ENCODE data around the gene MIF4GD.
A peak's percentile ranks its signal among the peaks of the same experiment; 100 is the strongest.
"Not testable (repeated sequence)": the region's sequence is repeated elsewhere in the genome, so short reads cannot be mapped to it uniquely, and the experiment has no call there.

The MIF4GD gene

GRCh38 chr17:75257228-75257627 is 13.8 kb downstream of the MIF4GD start:
- DNase-seq, result not testable (repeated sequence)

DNA sequence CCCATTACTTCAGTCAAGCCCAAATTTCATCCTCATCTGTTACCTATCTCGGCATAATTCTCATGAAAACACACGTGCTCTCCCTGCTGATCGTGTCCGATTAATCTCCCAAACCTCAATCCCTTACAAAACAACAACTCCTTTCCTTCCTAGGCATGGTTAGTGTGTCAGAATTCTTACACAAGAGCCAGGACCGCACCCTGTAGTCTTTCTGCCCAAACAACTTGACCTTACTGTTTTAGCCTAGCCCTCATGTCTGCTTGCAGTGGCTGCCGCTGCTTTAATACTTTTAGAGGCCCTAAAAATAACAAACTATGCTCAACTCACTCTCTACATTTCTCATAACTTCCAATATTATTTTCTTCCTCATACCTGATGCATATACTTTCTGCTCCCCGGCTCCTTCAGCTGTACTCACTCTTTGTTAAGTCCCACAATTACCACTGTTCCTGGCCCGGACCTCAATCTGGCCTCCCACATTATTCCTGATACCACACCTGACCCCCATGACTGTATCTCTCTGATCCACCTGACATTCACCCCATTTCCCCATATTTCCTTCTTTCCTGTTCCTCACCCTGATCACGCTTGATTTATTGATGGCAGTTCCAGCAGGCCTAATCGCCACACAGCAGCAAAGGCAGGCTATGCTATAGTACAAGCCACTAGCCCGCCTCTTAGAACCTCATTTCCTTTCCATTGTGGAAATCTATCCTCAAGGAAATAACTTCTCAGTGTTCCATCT is 14.9 kb downstream of the MIF4GD start:
- DNase-seq, result not testable (repeated sequence)

DNA sequence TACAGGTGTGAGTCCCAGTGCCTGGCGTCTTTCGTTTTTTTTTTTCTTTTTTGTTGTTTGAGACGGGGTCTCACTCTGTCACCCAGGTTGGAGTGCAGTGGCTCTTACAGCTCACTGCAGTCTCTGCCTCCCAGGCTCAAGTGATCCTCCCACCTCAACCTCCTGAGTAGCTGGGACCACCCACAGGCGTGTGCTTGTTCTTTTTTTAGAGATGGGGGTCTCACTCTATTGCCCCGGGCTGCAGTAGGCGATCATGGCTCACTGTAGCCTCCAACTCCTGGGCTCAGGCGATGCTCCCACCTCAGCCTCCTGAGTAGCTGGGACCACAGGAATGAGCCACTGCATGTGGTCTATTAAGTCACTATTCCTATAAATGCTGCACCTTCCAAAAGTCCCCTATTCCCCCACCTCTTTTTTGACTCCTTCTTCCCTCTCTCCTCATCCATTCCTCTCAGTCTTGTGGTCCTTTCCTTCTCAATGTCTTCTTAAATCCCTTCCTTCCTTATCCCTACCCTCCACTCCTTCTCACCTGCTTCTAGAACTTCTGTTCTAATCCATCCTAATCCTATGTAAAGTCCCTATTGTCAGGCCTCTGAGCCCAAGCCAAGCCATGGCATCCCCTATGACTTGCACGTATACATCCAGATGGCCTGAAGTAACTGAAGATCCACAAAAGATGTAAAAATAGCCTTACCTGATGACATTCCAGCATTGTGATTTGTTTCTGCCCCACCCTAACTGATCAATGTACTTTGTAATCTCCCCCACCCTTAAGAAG is 18.8 kb downstream of the MIF4GD start:
- no peak for DNase-seq

DNA sequence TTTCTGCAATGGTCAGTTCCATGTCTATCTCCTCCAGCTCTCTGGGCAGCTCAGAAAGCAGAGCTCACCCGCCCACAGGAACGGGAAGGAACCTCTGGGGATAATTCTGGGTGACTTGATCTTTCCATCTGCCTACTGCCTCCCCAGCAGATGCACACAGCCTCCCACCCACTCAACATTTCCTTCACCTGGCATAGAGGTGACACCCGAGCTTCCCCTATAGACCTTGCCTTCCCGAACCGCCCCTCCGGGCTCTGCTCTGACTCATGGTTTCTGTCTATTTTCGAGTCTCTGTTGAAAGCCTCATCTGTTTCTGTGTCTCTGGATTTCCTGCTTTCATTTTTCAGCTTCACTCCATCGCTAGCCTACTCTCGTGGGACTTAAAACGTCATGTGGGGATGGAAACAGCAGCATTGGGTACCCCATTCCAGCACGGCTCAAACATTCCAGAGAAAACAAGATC is 21.0 kb downstream of the MIF4GD start:
- DNase-seq, result no peak

DNA sequence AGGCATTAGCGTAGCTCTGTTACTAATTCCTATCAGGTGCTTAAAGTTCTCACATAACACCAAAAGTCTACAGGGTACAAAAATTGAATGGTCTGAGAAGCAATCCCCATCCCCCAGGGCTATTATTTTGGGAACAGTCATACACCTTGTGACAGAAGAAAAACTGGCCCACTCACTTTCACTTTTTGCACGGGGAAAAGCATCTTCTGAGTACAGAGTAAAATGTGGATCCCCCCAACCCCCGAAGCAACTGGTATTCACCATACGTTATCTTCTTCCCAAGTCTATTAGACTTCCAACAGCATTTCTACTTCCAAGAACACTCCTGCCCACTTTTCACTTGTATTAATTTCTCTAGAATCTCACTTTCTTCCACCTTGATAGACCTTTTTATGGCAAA is 21.5 kb downstream of the MIF4GD start:
- DNase-seq, result no peak

DNA sequence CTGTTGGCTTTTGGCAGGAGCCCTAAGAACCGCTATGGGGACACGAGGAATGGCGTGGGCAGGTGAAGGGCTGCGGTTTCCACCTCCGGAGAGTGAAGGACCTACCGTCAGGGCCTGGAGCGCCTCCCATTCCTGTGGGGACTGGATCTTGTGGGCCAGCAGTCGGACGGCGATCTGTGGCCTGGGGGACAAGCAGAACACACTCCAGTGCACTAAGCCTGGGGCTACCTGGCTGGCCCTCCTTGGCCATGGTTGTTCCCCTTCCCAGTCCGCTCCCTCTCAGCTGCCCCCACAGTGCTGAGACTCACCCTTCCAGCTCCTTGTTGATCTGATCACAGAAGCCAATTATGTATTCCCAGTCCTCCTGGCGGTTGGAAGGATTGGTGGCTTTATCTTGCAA is 24.6 kb downstream of the MIF4GD start:
- no peak for DNase-seq

DNA sequence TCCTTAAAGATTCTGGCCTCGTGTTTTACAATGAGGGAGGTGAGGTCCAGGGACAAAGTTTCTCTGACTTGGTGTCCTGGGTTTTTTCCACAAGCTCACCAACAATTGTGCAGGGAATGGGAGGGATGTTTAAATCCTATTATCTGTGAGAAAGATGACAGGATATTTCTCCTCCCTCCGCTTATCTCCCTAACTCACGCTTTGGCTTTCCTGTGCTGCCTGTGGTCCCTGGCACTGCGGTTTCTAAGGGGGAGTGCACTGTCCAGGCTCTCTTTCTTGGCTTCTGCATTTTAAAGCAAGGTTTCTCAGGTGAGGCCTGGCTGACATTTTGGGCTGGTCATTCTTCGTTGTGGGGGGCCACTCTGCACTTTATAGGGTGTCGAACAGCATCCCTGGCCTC is 26.0 kb downstream of the MIF4GD start:
- no peak for DNase-seq

DNA sequence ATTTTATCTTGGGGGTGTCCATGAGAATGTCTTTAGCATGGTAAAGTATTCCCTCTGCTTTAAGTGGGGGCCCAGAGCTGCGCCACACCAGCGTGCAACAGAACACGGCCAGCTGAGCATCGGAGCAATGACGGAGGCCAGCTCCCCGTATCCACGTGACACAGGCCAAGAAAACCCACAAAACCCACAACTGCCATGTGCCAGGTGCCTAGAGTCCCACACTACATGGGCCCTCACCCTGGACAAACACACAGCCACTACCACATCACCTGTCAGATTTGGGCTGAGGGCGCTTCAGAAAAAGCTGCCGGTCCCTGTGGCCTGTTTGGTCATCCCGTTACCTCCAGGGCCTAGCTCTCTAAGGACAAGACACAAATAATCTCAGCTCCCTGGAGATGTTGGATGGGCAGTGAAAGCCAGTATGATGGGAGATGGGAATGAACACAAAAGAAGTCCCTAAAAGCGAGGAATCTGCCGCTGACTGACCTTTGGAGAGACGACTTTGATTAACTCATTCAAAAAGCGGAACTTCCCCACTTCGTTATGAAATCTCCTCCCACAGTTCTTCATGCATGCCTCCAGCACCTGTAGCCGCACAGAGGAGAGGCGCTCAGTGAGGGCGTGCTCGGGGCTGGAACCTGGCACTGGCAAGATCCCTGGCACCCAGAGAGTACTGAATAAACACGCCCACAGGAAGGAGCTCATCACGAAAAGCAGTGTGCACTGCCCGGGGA is 26.7 kb downstream of the MIF4GD start:
- no peak for DNase-seq

GRCh38 chr17:75242461-75243042 is 28.5 kb downstream of the MIF4GD start:
- no peak for DNase-seq

GRCh38 chr17:75241996-75242460 is 29.0 kb downstream of the MIF4GD start:
- no peak for DNase-seq

DNA sequence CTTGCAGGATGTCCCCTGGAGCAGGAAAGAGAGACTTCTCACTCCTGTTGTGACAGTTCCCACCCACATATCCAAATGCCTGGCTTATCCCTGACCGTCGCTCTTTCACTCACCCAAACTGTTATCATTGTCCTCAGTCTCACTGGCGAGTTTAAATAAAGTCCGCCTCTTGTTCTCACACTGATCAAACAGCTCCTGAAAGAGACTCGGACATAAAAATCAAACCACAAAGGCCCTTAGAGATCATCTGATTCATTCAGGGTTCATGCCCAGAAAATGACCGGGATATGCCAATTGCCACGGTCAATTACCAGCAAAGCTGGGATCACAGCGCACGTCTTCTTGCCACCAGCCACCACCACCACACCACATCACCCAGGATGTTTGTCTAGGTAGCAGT is 29.5 kb downstream of the MIF4GD start:
- DNase-seq, result no peak

DNA sequence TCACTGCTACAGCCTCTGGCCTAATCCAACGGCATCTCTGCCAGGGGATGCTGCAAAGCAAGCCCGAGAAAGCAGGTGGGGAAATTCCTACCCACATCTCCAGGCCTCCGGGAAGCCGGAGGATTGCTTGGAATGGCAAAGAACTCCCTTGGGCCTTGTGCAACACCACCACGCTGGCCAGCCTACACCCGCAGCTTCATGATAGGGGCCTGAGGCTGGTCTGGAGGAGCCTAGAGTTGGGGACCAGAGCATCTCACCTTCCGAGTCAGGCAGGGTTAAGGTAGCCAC is 29.9 kb downstream of the MIF4GD start:
- no peak for DNase-seq

- peak; percentile 36 for DNase-seq
These were observed 30.5 kb downstream of the MIF4GD start for GRCh38 chr17:75240394-75241142.

DNA sequence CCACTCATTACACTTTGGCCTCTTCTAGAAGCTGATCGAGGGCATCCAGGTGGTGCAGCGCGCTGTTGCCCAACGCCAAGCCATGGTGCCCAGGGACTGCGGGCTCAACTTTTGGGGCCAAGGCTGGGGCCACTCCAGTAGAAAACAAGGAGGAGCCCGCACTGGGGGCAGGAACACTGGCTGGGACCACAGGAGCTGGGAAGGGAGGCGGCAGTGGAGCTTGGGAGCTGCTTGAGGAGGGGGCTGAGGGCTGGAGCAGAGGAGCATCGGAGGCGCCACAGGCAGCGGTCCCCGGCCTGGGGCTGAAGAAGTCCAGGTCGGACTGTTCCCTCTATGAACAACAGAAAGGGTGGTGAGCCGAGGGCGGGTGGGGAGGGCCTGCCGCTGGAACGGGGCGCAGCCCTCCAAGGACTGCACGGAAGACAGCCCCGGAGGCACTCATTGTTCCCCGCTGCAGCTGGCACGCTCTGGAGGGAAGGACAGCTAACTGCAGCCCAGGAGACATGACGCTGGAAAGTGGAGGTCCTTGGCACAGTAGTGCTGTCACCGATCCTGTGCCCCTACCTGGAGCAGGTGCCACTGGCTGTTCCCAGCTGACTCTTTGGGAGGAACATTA is 31.1 kb downstream of the MIF4GD start:
- DNase-seq, result no peak

- no peak for DNase-seq
These were observed 31.8 kb downstream of the MIF4GD start for GRCh38 chr17:75239214-75239613.

DNA sequence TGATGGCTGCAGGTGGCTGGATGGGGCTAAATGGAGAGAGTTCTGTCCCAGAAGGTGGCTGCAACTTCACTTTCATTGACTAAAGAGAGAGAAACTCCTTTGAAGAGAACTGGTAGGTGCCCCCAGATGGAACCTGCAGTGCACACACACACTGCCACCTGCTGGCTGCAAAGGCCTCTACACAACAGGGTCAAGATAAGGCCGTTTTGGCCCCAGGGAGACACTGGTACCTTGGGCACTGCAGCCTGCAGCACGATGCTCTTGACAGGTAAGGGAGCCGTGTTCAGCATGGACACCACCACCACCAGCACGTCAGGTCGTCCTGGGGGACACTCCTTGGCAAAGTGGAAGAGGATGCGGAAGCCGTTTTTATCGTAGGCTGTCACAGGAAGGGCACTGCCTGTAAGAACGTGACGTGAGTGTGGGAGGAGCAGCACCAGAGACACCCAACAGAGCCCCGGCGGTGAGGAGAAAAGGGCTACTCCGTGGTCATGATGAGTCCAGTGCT is 32.3 kb downstream of the MIF4GD start:
- DNase-seq, result peak; percentile 68

DNA sequence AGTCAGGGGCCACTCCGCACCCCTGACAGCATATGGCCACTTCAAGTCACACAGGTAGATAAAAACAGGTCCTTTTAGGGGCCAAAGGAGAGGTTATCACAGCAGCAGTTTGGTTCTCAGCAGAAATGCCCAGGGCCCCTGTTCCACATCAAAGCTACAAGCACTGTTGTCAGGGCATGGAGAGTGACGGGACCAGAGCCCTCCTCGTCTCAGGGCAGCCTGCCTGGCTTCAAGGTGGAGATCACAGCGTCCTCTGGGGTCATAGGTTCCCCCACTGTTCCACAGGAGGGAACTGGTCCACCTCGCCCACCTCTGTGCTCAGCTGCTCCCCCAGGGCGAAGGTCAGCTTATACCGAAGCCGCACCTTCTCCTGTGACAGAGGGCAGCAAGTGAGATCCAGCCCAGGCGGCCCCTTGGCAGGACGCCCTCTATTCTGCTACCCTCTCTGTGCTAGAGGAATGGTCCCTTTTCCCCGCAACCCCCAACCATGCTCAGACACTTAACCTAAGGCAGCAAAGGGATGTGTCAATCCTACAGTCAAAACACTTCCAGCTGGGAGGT is 32.9 kb downstream of the MIF4GD start:
- DNase-seq, result no peak

GRCh38 chr17:75237100-75238014 is 33.7 kb downstream of the MIF4GD start:
- no peak for DNase-seq

DNA sequence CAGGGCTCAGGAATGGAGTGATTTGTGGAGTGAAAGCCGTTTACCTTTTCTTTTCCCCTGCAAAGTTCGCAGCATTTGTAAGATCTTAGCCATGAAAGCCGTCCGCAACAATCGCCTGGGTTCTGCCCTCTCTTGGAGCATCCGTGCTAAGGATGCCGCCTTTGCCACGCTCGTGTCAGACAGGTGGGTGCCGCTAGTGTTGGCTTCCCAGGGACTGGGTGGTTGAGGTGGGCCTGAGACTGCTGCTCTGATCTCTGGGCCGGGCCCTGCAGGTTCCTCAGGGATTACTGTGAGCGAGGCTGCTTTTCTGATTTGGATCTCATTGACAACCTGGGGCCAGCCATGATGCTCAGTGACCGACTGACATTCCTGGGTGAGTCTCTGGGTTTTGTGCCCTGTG is 38.2 kb downstream of the MIF4GD start:
- DNase-seq, result no peak

GRCh38 chr17:75231741-75232464 is 39.1 kb downstream of the MIF4GD start:
- no peak for DNase-seq

Measured in OCI-M1 (cell line).